SU-DHL-6 (cell line): ENCODE measurements around the gene DUSP21.

Experiments
- H2AFZ ChIP-seq: fragments of 200-600 bp; sonication (generic); 2 replicates; pipeline ENCODE4 v1.6.1; 2014; ENCODE audit warnings: low read depth, mild to moderate bottlenecking, moderate library complexity, mixed read lengths, antibody characterized with exemption, low read length; ENCODE audit not compliant: severe bottlenecking
- H3F3A ChIP-seq: fragments of 200-600 bp; shearing (Covaris generic); 2 replicates; pipeline ENCODE4 v1.6.0; 2016; ENCODE audit warnings: antibody characterized with exemption, mild to moderate bottlenecking; ENCODE audit not compliant: insufficient read depth
- H3K27ac ChIP-seq: fragments of 200-600 bp; sonication (generic); 2 replicates; pipeline ENCODE4 v1.5.1; 2016; ENCODE audit warnings: low read depth, mild to moderate bottlenecking, low read length, moderate library complexity, mixed read lengths
- H3K27me3 ChIP-seq: fragments of 200-600 bp; sonication (generic), shearing (Covaris generic); 2 replicates; pipeline ENCODE4 v1.6.0; 2014; ENCODE audit warnings: mild to moderate bottlenecking, low read length
- H3K36me3 ChIP-seq: fragments of 200-600 bp; sonication (generic); 2 replicates; pipeline ENCODE4 v1.6.1; 2014; ENCODE audit warnings: mild to moderate bottlenecking, low read length, mixed read lengths
- H3K4me2 ChIP-seq: fragments of 300-600, 200-600 bp; shearing (Covaris generic), sonication (generic); 2 replicates; pipeline ENCODE4 v1.6.0; 2014; ENCODE audit warnings: low read length, low read depth, mild to moderate bottlenecking; ENCODE audit not compliant: poor library complexity, severe bottlenecking
- H3K4me3 ChIP-seq: fragments of 200-600 bp; sonication (generic); 2 replicates; pipeline ENCODE4 v1.5.1; 2014; ENCODE audit warnings: antibody characterized with exemption, low read length, mild to moderate bottlenecking, mixed read lengths; ENCODE audit not compliant: insufficient read depth, poor library complexity, severe bottlenecking
- H3K79me2 ChIP-seq: fragments of 200-600 bp; sonication (generic); 2 replicates; pipeline ENCODE4 v1.6.1; 2014; ENCODE audit warnings: mild to moderate bottlenecking, low read length, moderate library complexity; ENCODE audit not compliant: insufficient read depth
- H3K9ac ChIP-seq: fragments of 200-600 bp; sonication (generic); 2 replicates; pipeline ENCODE4 v1.7.0; 2014; ENCODE audit warnings: mild to moderate bottlenecking, low read length
- H3K9me2 ChIP-seq: fragments of 200-600 bp; sonication (generic); replicated peaks from 2 replicates; pipeline ENCODE4 v1.6.1; 2014; ENCODE audit warnings: low read length; ENCODE audit not compliant: insufficient read depth
- H3K9me3 ChIP-seq: fragments of 200-600 bp; sonication (generic); 2 replicates; pipeline ENCODE4 v1.6.1; 2014; ENCODE audit warnings: low read length, mixed read lengths; ENCODE audit not compliant: insufficient read depth
- H4K20me1 ChIP-seq: fragments of 200-600 bp; sonication (generic); 2 replicates; pipeline ENCODE4 v1.6.1; 2014; ENCODE audit warnings: low read depth, mild to moderate bottlenecking, antibody characterized with exemption, low read length, moderate library complexity, mixed read lengths
- CTCF ChIP-seq: fragments of 200-600 bp; sonication (generic); IDR thresholded peaks from one replicate; pipeline ENCODE4 v1.5.1; 2017; ENCODE audit warnings: antibody characterized with exemption, mild to moderate bottlenecking, low read length, moderate library complexity; ENCODE audit not compliant: insufficient read depth, poor library complexity, severe bottlenecking
- EZH2phosphoT487 ChIP-seq: fragments of 200-600 bp; sonication (generic), shearing (Covaris generic); conservative IDR thresholded peaks from 2 replicates; pipeline ENCODE4 v1.6.1; 2018; ENCODE audit warnings: mild to moderate bottlenecking, antibody characterized with exemption, low read length, moderate library complexity, mixed read lengths

DUSP21 gene

GRCh38 chrX:44891642-44892041 is 47.8 kb downstream of the DUSP21 start:
- Histone ChIP-seq H3K36me3 (no peaks in the 10 kb centered on the region), H3F3A (no peaks in the 10 kb centered on the region; the same call in 1 of the 2 replicates), H3K79me2 (peaks cover 90% of the 10 kb centered on the region), H3K9ac (no peak overlapping the region), H3K27me3 (no peaks in the 10 kb centered on the region), H3K4me3 (no peak overlapping the region), H3K9me2 (no peaks in the 10 kb centered on the region), H2AFZ (no peak overlapping the region), H3K4me2 (no peak overlapping the region), H3K9me3 (no peaks in the 10 kb centered on the region), H3K27ac (no peak overlapping the region), H4K20me1 (no peaks in the 10 kb centered on the region)
- TF ChIP-seq CTCF (no peak), EZH2phosphoT487 (no peak)
